IMR-90 (cell line): ENCODE data around the gene TEX35. TPM values are rescaled to one million over a fixed set of nuclear protein-coding genes. Genes with fewer than 3 reads are reported as not detected.

Experiments
- ATAC-seq: fragments of 200-7000 bp; cut with Tn5 transposase; 2 replicates; pipeline ENCODE4 v1.9.1; 2020; ENCODE audit warnings: low read depth, mild to moderate bottlenecking, moderate library complexity
- BruUV-seq: library from RNA; stranded (reverse); fragments of 400-500 nt; replicated peaks from 2 replicates; lab custom pipeline; 2021; lab: Mats Ljungman, UMichigan
- CTCF ChIA-PET: fragments of 300-600 bp; formaldehyde crosslinking; extraction: SDS; loops from one replicate; lab custom pipeline; 2021; ENCODE audit warnings: antibody characterized with exemption; lab: Yijun Ruan, JAX
- POLR2A ChIA-PET: fragments of 300-600 bp; sonication (Branson Sonifier 250); formaldehyde crosslinking; loops from one replicate; lab custom pipeline; 2022; ENCODE audit warnings: antibody characterized with exemption; ENCODE audit not compliant: unreplicated experiment; lab: Charles Lee
- DNase-seq: peaks from one replicate; pipeline ENCODE4 v3.0.0; 2013
- H2AFZ ChIP-seq: replicated peaks from 2 replicates; pipeline ENCODE3; 2013; ENCODE audit warnings: low read length, mild to moderate bottlenecking; ENCODE audit not compliant: poor library complexity
- H2AK5ac ChIP-seq: 2 replicates; pipeline ENCODE4 v1.6.1; 2013; ENCODE audit warnings: low read depth, low read length, inconsistent platforms
- H2AK9ac ChIP-seq: replicated peaks from 2 replicates; pipeline ENCODE3; 2013; ENCODE audit warnings: mild to moderate bottlenecking, low read depth, low read length, moderate library complexity; ENCODE audit not compliant: poor library complexity
- H2BK120ac ChIP-seq: 2 replicates; pipeline ENCODE4 v1.6.1; 2013; ENCODE audit warnings: low read depth, low read length, inconsistent platforms
- H2BK15ac ChIP-seq: 3 replicates; pipeline ENCODE4 v1.6.1; 2013; ENCODE audit warnings: low read depth, low read length, inconsistent platforms
- H2BK20ac ChIP-seq: 2 replicates; pipeline ENCODE4 v1.6.1; 2013; ENCODE audit warnings: low read depth, mild to moderate bottlenecking, inconsistent platforms, low read length, moderate library complexity
- H2BK5ac ChIP-seq: 2 replicates; pipeline ENCODE4 v1.6.1; 2013; ENCODE audit warnings: mild to moderate bottlenecking, low read depth, low read length, inconsistent platforms; ENCODE audit not compliant: poor library complexity, severe bottlenecking
- H3K14ac ChIP-seq: replicated peaks from 2 replicates; pipeline ENCODE4 v1.6.1; 2013; ENCODE audit warnings: low read depth, low read length, inconsistent platforms
- H3K18ac ChIP-seq: 2 replicates; pipeline ENCODE4 v1.6.1; 2013; ENCODE audit warnings: low read depth, low read length, control low read depth
- H3K23ac ChIP-seq: 2 replicates; pipeline ENCODE4 v1.6.1; 2013; ENCODE audit warnings: low read depth, low read length, inconsistent platforms
- H3K27ac ChIP-seq: 2 replicates; pipeline ENCODE4 v1.5.1; 2013; ENCODE audit warnings: mild to moderate bottlenecking, control low read depth, low read length; ENCODE audit not compliant: insufficient read depth
- H3K27me3 ChIP-seq: 2 replicates; pipeline ENCODE4 v1.6.1; 2013; ENCODE audit warnings: low read length; ENCODE audit not compliant: control insufficient read depth, insufficient read depth
- H3K36me3 ChIP-seq: 2 replicates; pipeline ENCODE4 v1.6.1; 2013; ENCODE audit warnings: low read length, mixed read lengths; ENCODE audit not compliant: control insufficient read depth, insufficient read depth
- H3K4ac ChIP-seq: 2 replicates; pipeline ENCODE4 v1.6.1; 2013; ENCODE audit warnings: low read depth, low read length, inconsistent platforms
- H3K4me1 ChIP-seq: 2 replicates; pipeline ENCODE4 v1.6.1; 2013; ENCODE audit warnings: low read length, mixed read lengths; ENCODE audit not compliant: control insufficient read depth, insufficient read depth
- H3K4me2 ChIP-seq: 2 replicates; pipeline ENCODE4 v1.6.1; 2013; ENCODE audit warnings: low read depth, mild to moderate bottlenecking, control low read depth, low read length, moderate library complexity
- H3K4me3 ChIP-seq: 2 replicates; pipeline ENCODE4 v1.5.1; 2013; ENCODE audit warnings: low read depth, mild to moderate bottlenecking, control low read depth, low read length, moderate library complexity; ENCODE audit not compliant: insufficient read depth
- H3K56ac ChIP-seq: 2 replicates; pipeline ENCODE4 v1.6.1; 2013; ENCODE audit warnings: low read length, inconsistent platforms; ENCODE audit not compliant: insufficient read depth; ENCODE audit errors: extremely low read depth
- H3K79me1 ChIP-seq, 2 experiments: 2 replicates each; pipeline ENCODE4 v1.6.1; 2013; ENCODE audit warnings: low read length in 2 of 2, inconsistent platforms in 1 of 2, low read depth in 1 of 2
- H3K9ac ChIP-seq: 2 replicates; pipeline ENCODE4 v1.6.1; 2013; ENCODE audit warnings: low read depth, low read length, control low read depth
- H3K9me1 ChIP-seq: 2 replicates; pipeline ENCODE4 v1.6.1; 2013; ENCODE audit warnings: low read length, inconsistent platforms; ENCODE audit not compliant: insufficient read depth
- H3K9me3 ChIP-seq: 2 replicates; pipeline ENCODE4 v1.6.1; 2013; ENCODE audit warnings: low read length; ENCODE audit not compliant: control insufficient read depth, insufficient read depth
- H4K20me1 ChIP-seq: 2 replicates; pipeline ENCODE4 v1.6.1; 2013; ENCODE audit warnings: low read length, inconsistent platforms; ENCODE audit not compliant: insufficient read depth
- H4K5ac ChIP-seq: 2 replicates; pipeline ENCODE4 v1.6.1; 2013; ENCODE audit warnings: mild to moderate bottlenecking, low read depth, low read length, control low read depth
- H4K8ac ChIP-seq, 2 experiments: 2 replicates each; pipeline ENCODE4 v1.6.1; 2013; ENCODE audit warnings: low read depth in 2 of 2, low read length in 2 of 2, control low read depth in 1 of 2, inconsistent platforms in 1 of 2
- H4K91ac ChIP-seq: 2 replicates; pipeline ENCODE4 v1.6.1; 2013; ENCODE audit warnings: low read depth, low read length, inconsistent platforms; ENCODE audit not compliant: insufficient read depth
- BHLHE40 ChIP-seq: fragments of 150-350 bp; IDR thresholded peaks from 2 replicates; pipeline ENCODE4 v1.6.1; 2016; ENCODE audit warnings: mild to moderate bottlenecking, low read depth, low read length
- CEBPB ChIP-seq: IDR thresholded peaks from 2 replicates; pipeline ENCODE4 v1.6.1; 2012; ENCODE audit warnings: low read depth, low read length, improper control_type of control experiment
- MAFK ChIP-seq: IDR thresholded peaks from 2 replicates; pipeline ENCODE4 v1.6.1; 2012; ENCODE audit warnings: low read depth, low read length, improper control_type of control experiment
- MAZ ChIP-seq: IDR thresholded peaks from 2 replicates; pipeline ENCODE4 v1.6.1; 2012; ENCODE audit warnings: low read depth, mild to moderate bottlenecking, low read length, improper control_type of control experiment, moderate library complexity, borderline replicate concordance
- RCOR1 ChIP-seq: IDR thresholded peaks from 2 replicates; pipeline ENCODE4 v1.6.1; 2012; ENCODE audit warnings: mild to moderate bottlenecking, low read length, improper control_type of control experiment; ENCODE audit not compliant: insufficient replicate concordance
- WGBS, 2 experiments: methylation state at CpG; one replicate each; pipeline versions ENCODE4 v1.1.5 to v1.1.7; 2013; ENCODE audit warnings: missing lambda C conversion rate in 2 of 2; ENCODE audit not compliant: insufficient read length in 1 of 2; ENCODE audit errors: extremely low coverage in 2 of 2; 5-methylcytosine and 5-hydroxymethylcytosine counted together
- dilution Hi-C: fragments of 300-500 bp; cut with HindIII; formaldehyde crosslinking; loops from one replicate; pipeline ENCODE4 v1.14.3; 2018; ENCODE audit warnings: low sequenced_read_pairs; ENCODE audit not compliant: unreplicated experiment
- in situ Hi-C: fragments of 300-500 bp; cut with MboI; formaldehyde crosslinking; loops from 3 replicates; pipeline ENCODE4 v1.14.3; 2019; ENCODE audit warnings: low sequenced_read_pairs, inconsistent platforms, mixed read lengths
- intact Hi-C: fragments of 100-400 bp; cut with micrococcal nuclease; formaldehyde crosslinking; loops from 2 replicates; pipeline ENCODE4 v1.10.0; 2022
- polyA plus RNA-seq, 3 experiments: library from polyadenylated mRNA; depleted of rRNA; stranded (reverse); fragments of >200 nt; gene quantifications; 2 replicates each; pipeline ENCODE4 v1.2.3, GENCODE V29; 2012; ENCODE audit warnings: low replicate concordance in 1 of 3
- total RNA-seq: library from RNA; depleted of rRNA; stranded (reverse); fragments of >200 nt; gene quantifications from 2 replicates; pipeline ENCODE4 v1.2.3, GENCODE V29; 2012
- TF ChIP-seq, protein P1 (sequence below): conservative IDR thresholded peaks from 2 replicates; pipeline ENCODE4 v1.5.1; 2012; ENCODE audit warnings: mild to moderate bottlenecking, low read depth, low read length, improper control_type of control experiment

TEX35 gene
- total and polyA plus RNA-seq, 2 of the 4 experiments (the other 2 are of a cell fraction), result 0.05 TPM; not detected in 1

- H3K4me2 ChIP-seq, result no peak overlapping the region
- H3K9me1 ChIP-seq, result peaks cover 18% of the 10 kb centered on the region
- no peak for ATAC-seq
- POLR2A ChIA-PET, result no interaction called here
- in situ Hi-C loops (loop anchor here (10.0 kb wide), 2 partner anchors 190 to 220 kb away; no protein-coding TSS in a partner anchor), intact Hi-C loops (loop anchor here (5.0 to 10.0 kb wide), 5 partner anchors 88 to 360 kb away; no protein-coding TSS in a partner anchor), dilution Hi-C loops (no loop called here)
- peak overlapping the region; percentile 44 for H3K18ac ChIP-seq
- H3K23ac ChIP-seq, result no peak overlapping the region
- H2AFZ ChIP-seq, result no peak overlapping the region
- no peak overlapping the region for H3K27ac ChIP-seq
- H4K5ac ChIP-seq, result peak overlapping the region; percentile 69; the same call in 1 of the 2 replicates
- peak overlapping the region; percentile 45 for H2AK5ac ChIP-seq
- no peak overlapping the region for H2BK15ac ChIP-seq
- no peak overlapping the region for H2AK9ac ChIP-seq
- H3K9ac ChIP-seq, result no peak overlapping the region
- H4K91ac ChIP-seq, result peak overlapping the region; percentile 41
- no peaks in the 10 kb centered on the region for H4K20me1 ChIP-seq
- H3K79me1 ChIP-seq, result peaks cover 20 to 40% of the 10 kb centered on the region in 2 experiments
- no peaks in the 10 kb centered on the region for H3K9me3 ChIP-seq
- TF ChIP-seq MAFK (no peak), RCOR1 (no peak), MAZ (no peak), BHLHE40 (no peak), CEBPB (no peak)
- TF ChIP-seq, protein P1, sequence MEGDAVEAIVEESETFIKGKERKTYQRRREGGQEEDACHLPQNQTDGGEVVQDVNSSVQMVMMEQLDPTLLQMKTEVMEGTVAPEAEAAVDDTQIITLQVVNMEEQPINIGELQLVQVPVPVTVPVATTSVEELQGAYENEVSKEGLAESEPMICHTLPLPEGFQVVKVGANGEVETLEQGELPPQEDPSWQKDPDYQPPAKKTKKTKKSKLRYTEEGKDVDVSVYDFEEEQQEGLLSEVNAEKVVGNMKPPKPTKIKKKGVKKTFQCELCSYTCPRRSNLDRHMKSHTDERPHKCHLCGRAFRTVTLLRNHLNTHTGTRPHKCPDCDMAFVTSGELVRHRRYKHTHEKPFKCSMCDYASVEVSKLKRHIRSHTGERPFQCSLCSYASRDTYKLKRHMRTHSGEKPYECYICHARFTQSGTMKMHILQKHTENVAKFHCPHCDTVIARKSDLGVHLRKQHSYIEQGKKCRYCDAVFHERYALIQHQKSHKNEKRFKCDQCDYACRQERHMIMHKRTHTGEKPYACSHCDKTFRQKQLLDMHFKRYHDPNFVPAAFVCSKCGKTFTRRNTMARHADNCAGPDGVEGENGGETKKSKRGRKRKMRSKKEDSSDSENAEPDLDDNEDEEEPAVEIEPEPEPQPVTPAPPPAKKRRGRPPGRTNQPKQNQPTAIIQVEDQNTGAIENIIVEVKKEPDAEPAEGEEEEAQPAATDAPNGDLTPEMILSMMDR, result no peak
- peaks cover 14% of the 10 kb centered on the region; the same call in 1 of the 2 replicates for H3K36me3 ChIP-seq
- no peak overlapping the region for H3K14ac ChIP-seq
- no peak overlapping the region for H3K4me3 ChIP-seq
- H3K56ac ChIP-seq, result no peak overlapping the region
- H3K4me1 ChIP-seq, result peaks cover 25% of the 10 kb centered on the region
- CTCF ChIA-PET, result interaction anchor here (0.7 to 2.4 kb wide), 2 partner anchors 366 to 458 kb away, joined by 3 to 16 read pairs; no protein-coding TSS in a partner anchor
- peak overlapping the region; percentile 41; the same call in 1 of the 2 replicates for H2BK120ac ChIP-seq
- no peak for DNase-seq
- peak overlapping the region; percentile 33 for H3K4ac ChIP-seq
- 0 out of 4 replicates have a peak overlapping the region, but pooled peaks of 1 of the 2 experiments have one; percentile 30 for H4K8ac ChIP-seq
- H2BK20ac ChIP-seq, result 0 out of 2 replicates have a peak overlapping the region, but pooled peaks have one; percentile 18
- peak overlapping the region; percentile 6 for H2BK5ac ChIP-seq
- no TSS peak for BruUV-seq
- no peaks in the 10 kb centered on the region for H3K27me3 ChIP-seq
- 100% methylated on average over 2 of the region's 9 CpGs; no CpG with 5 or more reads in 1 of the 2 experiments for WGBS, 2 experiments
Measured at GRCh38 chr1:178544531-178544930, 31.6 kb downstream of the TEX35 start.
